GM12873 (cell line): ENCODE results near the gene MYO3B.

Source experiments
- CTCF ChIP-seq: IDR thresholded peaks from 2 replicates; pipeline ENCODE4 v1.5.1; 2012; ENCODE audit warnings: low read depth, mild to moderate bottlenecking, moderate library complexity, low read length, control low read depth; ENCODE audit not compliant: insufficient read depth; ENCODE audit errors: missing control alignments

Gene MYO3B

DNA sequence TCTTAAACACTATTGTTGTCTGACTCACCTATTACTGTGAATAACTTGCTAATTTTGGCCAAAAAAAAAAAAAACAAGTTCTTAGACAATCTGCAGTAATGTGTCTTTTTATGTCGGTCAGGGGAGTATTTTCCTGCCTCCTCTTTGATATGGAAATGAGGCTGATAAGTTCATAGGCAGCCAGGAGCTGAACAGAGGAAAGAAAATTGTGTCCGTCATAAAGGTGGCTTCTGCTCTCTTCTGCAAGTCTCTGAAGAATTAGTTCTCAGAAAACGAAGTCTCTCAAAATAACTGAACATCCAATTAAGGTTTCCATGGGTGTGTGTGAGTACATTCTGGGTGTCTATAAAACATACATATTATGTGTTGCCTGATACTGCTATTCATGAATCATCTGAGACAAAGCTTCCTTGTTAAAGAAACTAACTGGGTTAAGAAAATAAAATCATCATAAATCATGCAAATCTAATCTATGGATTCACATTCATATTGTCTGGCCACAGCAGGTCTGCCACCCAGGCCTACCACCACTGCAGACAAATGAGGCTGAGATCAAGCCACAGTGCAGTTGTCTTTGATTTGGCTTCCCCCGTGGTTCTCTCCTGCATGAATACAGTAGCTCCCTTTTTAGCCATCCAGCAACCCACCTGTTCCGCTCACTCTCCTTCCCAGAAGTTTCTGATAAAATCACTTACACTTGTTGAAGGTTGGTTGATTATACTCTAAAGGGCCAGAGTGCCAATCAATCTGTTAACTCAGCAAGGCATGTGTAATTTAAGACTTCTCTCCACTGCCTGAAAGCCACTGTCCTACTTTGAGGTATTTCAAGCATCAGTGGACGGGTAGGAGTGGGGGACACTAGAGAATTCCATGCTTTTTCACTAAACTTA lies 517.8 kb downstream of the MYO3B start:
- TF ChIP-seq CTCF = no peak

- TF ChIP-seq CTCF = no peak
Observed at GRCh38 chr2:170696948-170697347, 519.0 kb downstream of the MYO3B start.

GRCh38 chr2:170701011-170701410 lies 523.1 kb downstream of the MYO3B start:
- TF ChIP-seq CTCF = no peak

GRCh38 chr2:170703776-170704476 lies 526.0 kb downstream of the MYO3B start:
- TF ChIP-seq CTCF = no peak
